H1 (cell line): ENCODE results near the gene ADPRHL1.

Source experiments
- CBX8 ChIP-seq: fragments of 300-800, 300-1000 bp; sonication (generic); IDR thresholded peaks from 2 replicates; pipeline ENCODE4 v1.7.1; 2016; ENCODE audit warnings: low read depth, low read length, borderline replicate concordance
- JUN ChIP-seq: IDR thresholded peaks from 2 replicates; pipeline ENCODE4 v1.6.1; 2011; ENCODE audit warnings: low read depth, mild to moderate bottlenecking, improper control_type of control experiment, low read length

GRCh38 chr13:113488283-113488682, 35.0 kb upstream of the ADPRHL1 start:
- TF ChIP-seq JUN, result no peak
- no peak for TF ChIP-seq CBX8
